HepG2 (cell line): ENCODE results near the gene USP7. TPM values are rescaled to one million over a fixed set of nuclear protein-coding genes. Genes with fewer than 3 reads are reported as not detected.
A peak's percentile ranks its signal among the peaks of the same experiment; 100 is the strongest.

Experiments used
- AHR ChIP-seq: IDR thresholded peaks from 2 replicates; pipeline ENCODE4 v1.6.1; 2018; ENCODE audit warnings: missing genetic modification reagents, missing compliant biosample characterization
- ATF7 ChIP-seq, 2 experiments: fragments of 450-650 bp in 1 of 2; sonication (generic) in 1 of 2; formaldehyde crosslinking in 1 of 2; IDR thresholded peaks; 2 replicates each; pipeline versions ENCODE4 v1.4.0 to v1.6.1; 2016 to 2020; ENCODE audit warnings: antibody characterized with exemption in 1 of 2, mild to moderate bottlenecking in 1 of 2, missing genetic modification reagents in 1 of 2
- BRCA1 ChIP-seq: sonication (generic); formaldehyde crosslinking; IDR thresholded peaks from 2 replicates; pipeline ENCODE4 v1.4.0; 2020; ENCODE audit warnings: missing genetic modification reagents
- KDM5A ChIP-seq: fragments of 200-600 bp; sonication (generic); IDR thresholded peaks from 2 replicates; pipeline ENCODE4 v1.7.0; 2018; ENCODE audit warnings: antibody characterized with exemption, mild to moderate bottlenecking, low read length, borderline replicate concordance
- PCBP1 ChIP-seq: fragments of 200-400 bp; formaldehyde crosslinking; IDR thresholded peaks from 2 replicates; pipeline ENCODE4 v1.6.1; 2017; ENCODE audit warnings: mild to moderate bottlenecking, low read depth, low read length, borderline replicate concordance
- PHF5A ChIP-seq: IDR thresholded peaks from one replicate; pipeline ENCODE4 v1.6.1; 2018; ENCODE audit warnings: low read depth, missing genetic modification reagents; ENCODE audit not compliant: unreplicated experiment
- SP140L ChIP-seq: sonication (generic); formaldehyde crosslinking; IDR thresholded peaks from 2 replicates; pipeline ENCODE4 v1.4.0; 2020; ENCODE audit warnings: missing genetic modification reagents, borderline replicate concordance
- TFAP4 ChIP-seq: sonication (generic); IDR thresholded peaks from 2 replicates; pipeline ENCODE4 v1.6.1; 2016; ENCODE audit warnings: low read depth, borderline replicate concordance
- TMF1 ChIP-seq: sonication (generic); formaldehyde crosslinking; IDR thresholded peaks from 2 replicates; pipeline ENCODE4 v1.8.1; 2022; ENCODE audit warnings: low read depth, missing genetic modification reagents
- TRAFD1 ChIP-seq: sonication (generic); formaldehyde crosslinking; IDR thresholded peaks from 2 replicates; pipeline ENCODE4 v1.5.1; 2020; ENCODE audit warnings: missing genetic modification reagents, mild to moderate bottlenecking, borderline replicate concordance
- YEATS4 ChIP-seq: sonication (generic); formaldehyde crosslinking; IDR thresholded peaks from 2 replicates; pipeline ENCODE4 v1.4.0; 2020; ENCODE audit warnings: missing genetic modification reagents, borderline replicate concordance
- YY1 ChIP-seq: IDR thresholded peaks from 2 replicates; pipeline ENCODE4 v1.6.1; 2011; ENCODE audit warnings: low read length, low read depth, moderate library complexity, mild to moderate bottlenecking; ENCODE audit not compliant: insufficient read depth, insufficient replicate concordance
- ZFAT ChIP-seq: sonication (generic); formaldehyde crosslinking; conservative IDR thresholded peaks from 2 replicates; pipeline ENCODE4 v1.8.1; 2023; ENCODE audit warnings: missing genetic modification reagents, inconsistent platforms
- ZKSCAN1 ChIP-seq: fragments of 150-350 bp; IDR thresholded peaks from 2 replicates; pipeline ENCODE4 v1.6.1; 2014; ENCODE audit warnings: low read length
- ZNF12 ChIP-seq: sonication (generic); formaldehyde crosslinking; IDR thresholded peaks from 2 replicates; pipeline ENCODE4 v1.5.0; 2020; ENCODE audit warnings: missing genetic modification reagents
- ZNF124 ChIP-seq: sonication (generic); formaldehyde crosslinking; IDR thresholded peaks from 2 replicates; pipeline ENCODE4 v1.4.0; 2020; ENCODE audit warnings: missing genetic modification reagents
- ZNF367 ChIP-seq: sonication (generic); formaldehyde crosslinking; IDR thresholded peaks from 2 replicates; pipeline ENCODE4 v1.4.0; 2020; ENCODE audit warnings: missing genetic modification reagents, borderline replicate concordance
- ZNF543 ChIP-seq: sonication (generic); formaldehyde crosslinking; IDR thresholded peaks from 2 replicates; pipeline ENCODE4 v1.4.0; 2020; ENCODE audit warnings: mild to moderate bottlenecking, missing genetic modification reagents
- ZNF7 ChIP-seq: IDR thresholded peaks from 2 replicates; pipeline ENCODE4 v1.6.1; 2016; ENCODE audit warnings: missing biosample characterization, missing genetic modification reagents
- polyA plus RNA-seq, 8 experiments: library from polyadenylated mRNA; depleted of rRNA in 3 of 8; stranded (reverse) in 7 of 8; unstranded in 1 of 8; fragments of >200 nt; fragmentation: Illumina TruSeq in 4 of 8; extraction: Trizol in 4 of 8; gene quantifications; 2 replicates each; pipeline versions ENCODE4 v1.2.1 to v1.2.3, GENCODE V29; 2011 to 2016; ENCODE audit warnings: low read depth in 4 of 8, missing spikeins in 1 of 8, mixed read lengths in 1 of 8; ENCODE audit not compliant: insufficient read depth in 1 of 8
- total RNA-seq, 5 experiments: library from RNA; depleted of rRNA; stranded (reverse); fragments of >200 nt; fragmentation: Illumina TruSeq; extraction: Trizol; gene quantifications; 2 replicates each; pipeline ENCODE4 v1.2.3, GENCODE V29; 2016; ENCODE audit warnings: low read depth in 1 of 5
- TF ChIP-seq, protein P1 (sequence below): sonication (generic); formaldehyde crosslinking; IDR thresholded peaks from 2 replicates; pipeline ENCODE4 v1.4.0; 2020; ENCODE audit warnings: missing genetic modification reagents
- TF ChIP-seq, protein P2 (sequence below): sonication (generic); formaldehyde crosslinking; conservative IDR thresholded peaks from 2 replicates; pipeline ENCODE4 v1.4.0; 2020; ENCODE audit warnings: missing genetic modification reagents

Gene USP7
- total and polyA plus RNA-seq, 2 of the 13 experiments (the other 11 are each of a cell fraction or from before 2014, with no cell fraction given), result 52.5 to 173 TPM

GRCh38 chr16:8959921-8960787 is 3.6 kb downstream of the USP7 start (continued):
- no peak for TF ChIP-seq PHF5A (CRISPR knock-in tag)
- TF ChIP-seq TRAFD1 (CRISPR knock-in tag), result no peak
- no peak for TF ChIP-seq PCBP1
- TF ChIP-seq ZNF12 (CRISPR knock-in tag), result peak; percentile 22; the same call in 1 of the 2 replicates
- TF ChIP-seq YY1, result no peak
- no peak for TF ChIP-seq ZNF367 (CRISPR knock-in tag)
- no peak for TF ChIP-seq KDM5A
- TF ChIP-seq, protein P1, sequence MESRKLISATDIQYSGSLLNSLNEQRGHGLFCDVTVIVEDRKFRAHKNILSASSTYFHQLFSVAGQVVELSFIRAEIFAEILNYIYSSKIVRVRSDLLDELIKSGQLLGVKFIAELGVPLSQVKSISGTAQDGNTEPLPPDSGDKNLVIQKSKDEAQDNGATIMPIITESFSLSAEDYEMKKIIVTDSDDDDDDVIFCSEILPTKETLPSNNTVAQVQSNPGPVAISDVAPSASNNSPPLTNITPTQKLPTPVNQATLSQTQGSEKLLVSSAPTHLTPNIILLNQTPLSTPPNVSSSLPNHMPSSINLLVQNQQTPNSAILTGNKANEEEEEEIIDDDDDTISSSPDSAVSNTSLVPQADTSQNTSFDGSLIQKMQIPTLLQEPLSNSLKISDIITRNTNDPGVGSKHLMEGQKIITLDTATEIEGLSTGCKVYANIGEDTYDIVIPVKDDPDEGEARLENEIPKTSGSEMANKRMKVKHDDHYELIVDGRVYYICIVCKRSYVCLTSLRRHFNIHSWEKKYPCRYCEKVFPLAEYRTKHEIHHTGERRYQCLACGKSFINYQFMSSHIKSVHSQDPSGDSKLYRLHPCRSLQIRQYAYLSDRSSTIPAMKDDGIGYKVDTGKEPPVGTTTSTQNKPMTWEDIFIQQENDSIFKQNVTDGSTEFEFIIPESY (CRISPR knock-in tag), result no peak
- TF ChIP-seq ZNF543 (CRISPR knock-in tag), result no peak
- no peak; the same call in 1 of the 2 replicates for TF ChIP-seq YEATS4 (CRISPR knock-in tag)
- peak; percentile 60; the same call in 1 of the 2 replicates for TF ChIP-seq SP140L (CRISPR knock-in tag)
- peak; percentile 67; the same call in 1 of the 2 replicates for TF ChIP-seq ZNF124 (CRISPR knock-in tag)
- TF ChIP-seq ATF7 (IDR thresholded peaks at IDR 0.05), result no peak
- TF ChIP-seq ATF7 (CRISPR knock-in tag; IDR thresholded peaks at IDR 0.05), result no peak
- no peak for TF ChIP-seq BRCA1 (CRISPR knock-in tag)
- TF ChIP-seq TMF1 (CRISPR knock-in tag), result no peak
- peak; percentile 73; the same call in 1 of the 2 replicates for TF ChIP-seq TFAP4
- TF ChIP-seq, protein P2, sequence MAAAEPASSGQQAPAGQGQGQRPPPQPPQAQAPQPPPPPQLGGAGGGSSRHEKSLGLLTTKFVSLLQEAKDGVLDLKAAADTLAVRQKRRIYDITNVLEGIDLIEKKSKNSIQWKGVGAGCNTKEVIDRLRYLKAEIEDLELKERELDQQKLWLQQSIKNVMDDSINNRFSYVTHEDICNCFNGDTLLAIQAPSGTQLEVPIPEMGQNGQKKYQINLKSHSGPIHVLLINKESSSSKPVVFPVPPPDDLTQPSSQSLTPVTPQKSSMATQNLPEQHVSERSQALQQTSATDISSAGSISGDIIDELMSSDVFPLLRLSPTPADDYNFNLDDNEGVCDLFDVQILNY (CRISPR knock-in tag), result no peak
- TF ChIP-seq ZFAT (CRISPR knock-in tag), result no peak
- TF ChIP-seq ZNF7 (CRISPR knock-in tag), result no peak
- peak; percentile 16; the same call in 1 of the 2 replicates for TF ChIP-seq ZKSCAN1
- TF ChIP-seq AHR (CRISPR knock-in tag), result no peak
